Fibroblast of skin of abdomen (primary cell): ENCODE measurements around the gene TMTC2.
A peak's percentile ranks its signal among the peaks of the same experiment; 100 is the strongest.

Experiments
- DNase-seq: peaks from one replicate; pipeline ENCODE4 v3.0.0-alpha.2; 2013

Gene TMTC2

DNA sequence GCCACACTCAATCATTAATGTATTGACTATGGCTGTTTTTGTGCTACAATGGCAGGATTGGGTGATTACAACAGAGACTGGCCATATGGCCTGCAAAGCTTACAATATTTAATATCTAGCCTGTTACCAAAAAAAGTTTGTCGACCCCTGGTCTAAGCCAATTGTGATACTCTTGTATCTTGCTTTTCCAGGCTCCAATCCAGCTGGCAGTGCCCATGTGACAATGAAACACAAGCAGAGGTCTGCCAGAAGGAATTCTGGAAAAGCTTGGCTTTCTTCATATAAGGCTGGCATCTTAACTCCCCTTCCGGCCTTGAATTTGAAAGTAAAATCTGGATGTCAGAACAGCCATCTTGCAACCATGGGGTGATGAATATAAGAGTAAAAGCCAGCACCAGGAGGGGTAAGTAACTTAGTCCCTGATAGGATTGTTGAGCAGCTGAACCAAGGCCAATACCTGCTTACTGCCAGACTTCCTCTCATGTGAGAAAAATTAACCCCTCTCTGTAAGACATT is 458.7 kb downstream of the TMTC2 start:
- no peak for DNase-seq

DNA sequence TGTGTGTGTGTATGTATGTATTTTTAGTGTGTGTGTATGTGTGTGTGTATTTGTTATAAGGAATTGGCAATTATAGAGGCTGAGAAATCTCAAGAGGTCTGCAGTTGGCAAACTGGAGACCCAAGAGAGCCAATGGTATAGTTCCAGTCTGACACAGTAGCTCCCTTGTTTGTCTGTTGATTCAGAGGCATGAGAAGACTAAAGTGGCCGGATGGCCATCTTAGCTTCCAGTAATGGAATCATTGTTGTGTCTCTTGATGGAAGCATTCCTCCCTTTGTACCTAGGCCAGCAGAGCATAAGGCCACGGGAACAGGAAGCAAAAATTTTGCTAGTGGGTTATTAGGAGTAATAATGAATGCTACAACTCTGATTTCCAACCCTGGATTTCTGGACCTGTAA is 460.6 kb downstream of the TMTC2 start:
- no peak for DNase-seq

DNA sequence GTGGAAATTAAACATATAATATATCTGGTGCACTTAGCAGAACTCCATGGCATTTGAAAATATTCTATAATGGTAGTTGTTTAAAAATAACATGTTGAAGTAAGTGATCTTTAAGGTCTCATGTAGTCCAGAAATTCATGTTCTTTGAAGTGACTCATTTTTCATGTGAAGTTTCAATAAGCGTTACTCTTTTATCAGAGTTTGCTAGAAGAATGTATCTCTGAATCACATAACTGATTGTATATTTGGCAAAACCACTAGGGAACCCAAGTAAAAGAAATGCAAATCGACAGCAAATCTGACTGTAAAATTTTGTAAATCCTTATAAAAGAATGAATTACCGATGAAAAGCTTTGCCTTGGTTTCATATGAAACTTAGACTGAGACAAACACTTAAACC is 463.3 kb downstream of the TMTC2 start:
- DNase-seq, result no peak

GRCh38 chr12:83150465-83151189 is 463.9 kb downstream of the TMTC2 start:
- DNase-seq, result no peak

DNA sequence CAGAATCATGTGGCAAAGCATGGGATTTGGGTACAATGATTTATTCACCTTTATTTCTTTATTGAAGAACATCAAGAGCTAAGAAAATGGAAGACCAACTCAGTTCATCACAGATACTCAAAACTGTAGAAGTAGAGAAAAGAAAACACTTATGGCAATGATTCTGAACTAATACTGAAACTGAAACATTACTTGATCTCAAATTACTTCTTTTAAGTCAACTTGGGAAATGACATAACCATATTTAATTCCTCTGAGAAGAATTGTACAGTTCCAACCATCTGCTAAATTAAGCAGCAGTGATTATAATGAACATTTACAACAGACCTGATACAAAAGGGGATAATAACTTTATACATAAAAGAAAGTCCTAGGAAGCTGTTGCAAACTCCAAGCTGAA is 466.5 kb downstream of the TMTC2 start:
- DNase-seq, result no peak

DNA sequence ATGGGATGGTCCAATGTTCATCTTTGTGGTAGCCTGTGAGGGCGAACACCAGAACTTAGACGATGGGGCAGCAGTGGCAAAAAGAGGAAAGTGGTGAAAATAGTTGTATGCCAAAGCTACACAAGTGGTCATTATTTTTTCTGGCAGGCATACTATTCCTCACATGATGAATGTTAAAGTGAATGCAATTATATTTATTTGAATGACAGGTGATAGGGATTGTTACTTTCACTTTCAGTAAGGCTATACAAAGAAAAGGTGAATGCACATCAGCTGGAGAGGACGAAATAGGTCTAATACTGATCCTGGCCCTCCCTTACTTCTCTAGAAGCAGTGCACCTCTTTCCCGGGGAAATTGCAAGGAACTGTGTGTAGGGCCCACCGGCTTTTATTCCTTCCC is 470.1 kb downstream of the TMTC2 start:
- DNase-seq, result no peak

DNA sequence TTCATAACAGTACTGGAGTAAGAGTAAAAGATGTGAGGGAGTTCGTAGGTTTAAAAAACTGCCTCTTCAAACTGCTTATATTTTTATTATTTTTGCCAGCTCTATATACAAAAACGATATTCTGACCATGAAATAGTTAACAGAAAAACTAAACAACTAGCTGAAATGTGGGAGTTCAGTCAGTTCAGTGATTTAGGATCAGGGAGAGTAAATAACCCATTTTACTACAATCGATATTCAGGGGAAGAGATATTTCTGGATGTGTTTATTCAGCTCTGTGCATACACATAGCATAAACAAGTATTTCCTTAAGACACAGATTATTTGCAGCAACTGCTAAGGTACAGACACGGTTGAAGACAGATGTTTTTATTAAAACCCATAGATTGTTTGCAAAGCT is 470.9 kb downstream of the TMTC2 start:
- DNase-seq, result no peak

DNA sequence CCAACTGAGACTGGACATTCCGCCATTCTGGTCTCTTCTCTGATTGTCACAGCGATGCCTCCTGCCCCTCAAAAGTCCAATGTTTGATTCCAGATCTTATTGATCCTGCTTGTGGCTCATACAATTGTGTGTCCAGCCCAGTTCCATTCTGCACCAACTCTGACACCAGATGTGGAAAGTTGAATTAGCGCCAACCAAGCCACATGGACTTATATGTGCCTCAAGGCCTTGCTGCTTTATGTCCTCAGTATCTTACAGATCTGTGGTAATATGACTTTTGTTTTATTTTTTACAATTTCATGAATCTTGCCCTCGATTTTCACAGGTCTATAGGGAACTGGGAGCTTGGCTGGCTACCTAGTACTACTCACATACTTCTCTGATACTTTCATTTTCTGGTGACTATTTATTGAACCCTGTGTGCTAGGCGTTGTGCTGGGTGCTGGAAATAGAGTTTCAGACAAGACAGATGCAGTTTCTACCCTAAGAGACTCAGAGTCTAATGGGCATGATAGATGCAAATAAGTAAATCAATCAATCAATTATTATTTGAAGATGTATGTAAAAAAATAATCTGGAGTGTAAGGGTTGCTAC is 472.0 kb downstream of the TMTC2 start:
- peak; percentile 1 for DNase-seq

- DNase-seq, result peak; percentile 83
Observed at GRCh38 chr12:83161456-83161855, 474.8 kb downstream of the TMTC2 start.

DNA sequence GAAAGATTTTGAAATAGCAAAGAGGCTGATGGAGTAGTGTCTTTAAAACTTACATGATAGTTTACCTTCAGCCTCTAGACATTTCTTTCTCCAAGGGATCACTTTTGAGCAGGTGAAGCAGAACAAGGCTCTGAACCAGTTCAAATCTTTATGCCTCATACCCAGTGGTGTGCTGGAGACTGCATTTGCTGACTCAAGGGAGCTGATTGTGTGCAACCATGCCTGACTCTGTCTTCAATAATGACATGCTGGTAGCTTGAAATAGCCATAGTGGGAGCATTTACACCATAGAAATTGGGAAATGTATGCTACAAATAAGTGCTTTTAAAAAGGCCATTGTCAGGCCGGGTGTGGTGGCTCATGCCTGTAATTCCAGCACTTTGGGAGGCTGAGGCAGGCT is 482.0 kb downstream of the TMTC2 start:
- DNase-seq, result no peak

GRCh38 chr12:83172441-83172840 is 485.7 kb downstream of the TMTC2 start:
- peak; percentile 6 for DNase-seq

GRCh38 chr12:83172866-83173649 is 486.4 kb downstream of the TMTC2 start:
- peak; percentile 1 for DNase-seq

- DNase-seq, result no peak
Observed at GRCh38 chr12:83179999-83180398, 493.3 kb downstream of the TMTC2 start.

- no peak for DNase-seq
Observed at GRCh38 chr12:83181074-83181473, 494.4 kb downstream of the TMTC2 start.

GRCh38 chr12:83183132-83183531 is 496.4 kb downstream of the TMTC2 start:
- DNase-seq, result no peak
